Sigmoid colon (tissue), 4 donors: Measurements from ENCODE around the gene PCBP3.

Source experiments
- EP300 ChIP-seq, 4 donors: sonication (generic); formaldehyde crosslinking; IDR thresholded peaks; one replicate each; pipeline ENCODE4 v1.6.1; 2017; ENCODE audit warnings: antibody characterized with exemption in 4 of 4
- POLR2AphosphoS5 ChIP-seq, 4 donors: sonication (generic); formaldehyde crosslinking; IDR thresholded peaks; one replicate each; pipeline ENCODE4 v1.6.1; 2017; ENCODE audit warnings: antibody characterized with exemption in 4 of 4
- TF ChIP-seq, protein P1 (sequence below), 4 experiments: fragments of 450-650 bp in 3 of 4; fragments of 200-600 bp in 1 of 4; IDR thresholded peaks; one replicate each; pipeline ENCODE4 v1.5.1; 2016 to 2019; ENCODE audit warnings: antibody characterized with exemption in 4 of 4, mild to moderate bottlenecking in 3 of 4, moderate library complexity in 2 of 4

- TF ChIP-seq EP300 (IDR thresholded peaks at IDR 0.05) = no peak
- TF ChIP-seq POLR2AphosphoS5 (IDR thresholded peaks at IDR 0.05) = no peak
- TF ChIP-seq, protein P1, sequence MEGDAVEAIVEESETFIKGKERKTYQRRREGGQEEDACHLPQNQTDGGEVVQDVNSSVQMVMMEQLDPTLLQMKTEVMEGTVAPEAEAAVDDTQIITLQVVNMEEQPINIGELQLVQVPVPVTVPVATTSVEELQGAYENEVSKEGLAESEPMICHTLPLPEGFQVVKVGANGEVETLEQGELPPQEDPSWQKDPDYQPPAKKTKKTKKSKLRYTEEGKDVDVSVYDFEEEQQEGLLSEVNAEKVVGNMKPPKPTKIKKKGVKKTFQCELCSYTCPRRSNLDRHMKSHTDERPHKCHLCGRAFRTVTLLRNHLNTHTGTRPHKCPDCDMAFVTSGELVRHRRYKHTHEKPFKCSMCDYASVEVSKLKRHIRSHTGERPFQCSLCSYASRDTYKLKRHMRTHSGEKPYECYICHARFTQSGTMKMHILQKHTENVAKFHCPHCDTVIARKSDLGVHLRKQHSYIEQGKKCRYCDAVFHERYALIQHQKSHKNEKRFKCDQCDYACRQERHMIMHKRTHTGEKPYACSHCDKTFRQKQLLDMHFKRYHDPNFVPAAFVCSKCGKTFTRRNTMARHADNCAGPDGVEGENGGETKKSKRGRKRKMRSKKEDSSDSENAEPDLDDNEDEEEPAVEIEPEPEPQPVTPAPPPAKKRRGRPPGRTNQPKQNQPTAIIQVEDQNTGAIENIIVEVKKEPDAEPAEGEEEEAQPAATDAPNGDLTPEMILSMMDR (IDR thresholded peaks at IDR 0.05) = no peak
Observed at GRCh38 chr21:45826676-45827301, 183.3 kb downstream of the PCBP3 start.
